A673 (cell line): Measurements from ENCODE around the gene UCP3. TPM values are rescaled to one million over a fixed set of nuclear protein-coding genes. Genes with fewer than 3 reads are reported as not detected.

Experiments used
- BruUV-seq: library from RNA; stranded (reverse); fragments of 400-500 nt; replicated peaks from 2 replicates; lab custom pipeline; 2021; lab: Mats Ljungman, UMichigan
- CTCF ChIA-PET: fragments of 300-600 bp; sonication (Branson Sonifier 250); formaldehyde crosslinking; loops from one replicate; lab custom pipeline; 2022; ENCODE audit warnings: antibody characterized with exemption; lab: Charles Lee
- POLR2A ChIA-PET: fragments of 300-600 bp; sonication (Branson Sonifier 250); formaldehyde crosslinking; loops from one replicate; lab custom pipeline; 2022; ENCODE audit warnings: antibody characterized with exemption; ENCODE audit not compliant: low non-redundant PET; lab: Charles Lee
- DNase-seq: peaks from one replicate; pipeline ENCODE4 v3.0.0-alpha.2; 2015; ENCODE audit warnings: low spot score
- H3K27ac ChIP-seq: fragments of 200-600 bp; sonication (generic); 2 replicates; pipeline ENCODE4 v1.5.1; 2016; ENCODE audit warnings: mixed run types, low read depth, mild to moderate bottlenecking, mixed read lengths, antibody characterized with exemption, low read length; ENCODE audit not compliant: poor library complexity, severe bottlenecking
- H3K27me3 ChIP-seq: fragments of 200-600 bp; sonication (generic); replicated peaks from 2 replicates; pipeline ENCODE4 v1.6.1; 2017; ENCODE audit warnings: mixed run types, low read depth, mild to moderate bottlenecking, mixed read lengths, antibody characterized with exemption, low read length; ENCODE audit not compliant: insufficient read depth, poor library complexity
- H3K36me3 ChIP-seq: fragments of 200-600 bp; sonication (generic); 2 replicates; pipeline ENCODE4 v1.6.1; 2016; ENCODE audit warnings: mixed run types, mild to moderate bottlenecking, mixed read lengths, antibody characterized with exemption, low read length; ENCODE audit not compliant: insufficient read depth, poor library complexity, severe bottlenecking
- H3K4me1 ChIP-seq: fragments of 200-600 bp; sonication (generic); 2 replicates; pipeline ENCODE4 v1.6.1; 2017; ENCODE audit warnings: mixed run types, mild to moderate bottlenecking, mixed read lengths, antibody characterized with exemption, low read length; ENCODE audit not compliant: insufficient read depth, poor library complexity, severe bottlenecking
- H3K4me3 ChIP-seq: fragments of 200-600 bp; sonication (generic); 2 replicates; pipeline ENCODE4 v1.5.1; 2016; ENCODE audit warnings: low read depth, mixed run types, mild to moderate bottlenecking, mixed read lengths, low read length; ENCODE audit not compliant: poor library complexity, severe bottlenecking
- H3K9me3 ChIP-seq: fragments of 200-600 bp; sonication (generic); 2 replicates; pipeline ENCODE4 v1.6.1; 2016; ENCODE audit warnings: mixed run types, low read depth, mild to moderate bottlenecking, mixed read lengths, antibody characterized with exemption, low read length; ENCODE audit not compliant: poor library complexity, severe bottlenecking
- EZH2 ChIP-seq: fragments of 200-600 bp; sonication (generic); IDR thresholded peaks from 2 replicates; pipeline ENCODE4 v1.6.1; 2017; ENCODE audit warnings: borderline replicate concordance, low read depth, mild to moderate bottlenecking, mixed read lengths, antibody characterized with exemption, low read length; ENCODE audit not compliant: poor library complexity, severe bottlenecking
- intact Hi-C: fragments of 100-400 bp; cut with micrococcal nuclease; formaldehyde crosslinking; loops from one replicate; pipeline ENCODE4 v1.10.0; 2022; ENCODE audit not compliant: unreplicated experiment
- total RNA-seq: library from RNA; stranded (reverse); gene quantifications from 2 replicates; pipeline ENCODE4 v1.2.3, GENCODE V29; 2021
- TF ChIP-seq, protein P1 (sequence below): fragments of 300-800, 200-600 bp; sonication (generic); conservative IDR thresholded peaks from 2 replicates; pipeline ENCODE4 v1.5.1; 2017; ENCODE audit warnings: low read depth, mild to moderate bottlenecking, antibody characterized with exemption, low read length, moderate library complexity, mixed read lengths

The UCP3 gene
- total RNA-seq, 1 experiment from 2014 or later = 3.6 TPM

DNA sequence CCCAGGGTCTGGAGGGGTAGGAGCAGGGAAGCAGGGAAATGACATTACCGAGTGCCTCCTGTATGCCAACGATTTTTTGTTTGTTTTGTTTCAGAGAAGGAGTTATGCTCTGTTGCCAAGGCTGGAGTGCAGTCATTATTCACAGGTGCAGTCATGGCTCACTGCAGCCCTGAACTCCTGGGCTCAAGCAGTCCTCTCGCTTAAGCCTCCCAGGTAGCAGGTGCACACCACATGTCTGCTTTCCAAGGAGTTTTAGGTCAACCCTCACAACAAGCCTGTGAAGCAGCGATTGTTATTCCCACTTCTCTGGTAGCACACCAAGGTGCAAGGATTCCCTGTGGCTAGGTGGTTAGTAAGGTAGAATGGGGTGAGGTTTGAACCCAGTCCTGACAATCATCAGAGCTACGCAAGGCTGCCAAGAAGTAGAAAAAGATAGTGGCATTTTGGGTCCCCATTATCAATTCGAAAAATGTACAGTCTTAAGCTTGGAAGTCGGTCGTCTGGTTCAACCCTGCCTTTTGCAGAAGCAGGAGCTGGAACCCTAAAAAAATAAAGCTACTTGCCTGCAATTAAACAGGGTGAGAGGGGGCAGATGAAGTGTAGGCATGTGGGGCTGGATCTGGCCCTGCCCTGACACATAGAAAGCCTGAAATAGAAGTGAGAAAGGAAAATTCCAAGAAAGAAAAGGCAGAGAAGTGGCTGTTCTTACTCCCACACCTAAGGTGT is 9.1 kb downstream of the UCP3 start:
- peaks cover 6% of the 10 kb centered on the region for H3K4me1 ChIP-seq
- BruUV-seq = no TSS peak
- POLR2A ChIA-PET = no interaction called here
- no peaks in the 10 kb centered on the region for H3K36me3 ChIP-seq
- TF ChIP-seq EZH2 = no peak
- TF ChIP-seq, protein P1, sequence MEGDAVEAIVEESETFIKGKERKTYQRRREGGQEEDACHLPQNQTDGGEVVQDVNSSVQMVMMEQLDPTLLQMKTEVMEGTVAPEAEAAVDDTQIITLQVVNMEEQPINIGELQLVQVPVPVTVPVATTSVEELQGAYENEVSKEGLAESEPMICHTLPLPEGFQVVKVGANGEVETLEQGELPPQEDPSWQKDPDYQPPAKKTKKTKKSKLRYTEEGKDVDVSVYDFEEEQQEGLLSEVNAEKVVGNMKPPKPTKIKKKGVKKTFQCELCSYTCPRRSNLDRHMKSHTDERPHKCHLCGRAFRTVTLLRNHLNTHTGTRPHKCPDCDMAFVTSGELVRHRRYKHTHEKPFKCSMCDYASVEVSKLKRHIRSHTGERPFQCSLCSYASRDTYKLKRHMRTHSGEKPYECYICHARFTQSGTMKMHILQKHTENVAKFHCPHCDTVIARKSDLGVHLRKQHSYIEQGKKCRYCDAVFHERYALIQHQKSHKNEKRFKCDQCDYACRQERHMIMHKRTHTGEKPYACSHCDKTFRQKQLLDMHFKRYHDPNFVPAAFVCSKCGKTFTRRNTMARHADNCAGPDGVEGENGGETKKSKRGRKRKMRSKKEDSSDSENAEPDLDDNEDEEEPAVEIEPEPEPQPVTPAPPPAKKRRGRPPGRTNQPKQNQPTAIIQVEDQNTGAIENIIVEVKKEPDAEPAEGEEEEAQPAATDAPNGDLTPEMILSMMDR = no peak
- intact Hi-C loops = no loop called here
- no peak overlapping the region for H3K4me3 ChIP-seq
- H3K27ac ChIP-seq = no peak overlapping the region
- H3K9me3 ChIP-seq = no peaks in the 10 kb centered on the region
- CTCF ChIA-PET = no interaction called here
- DNase-seq = no peak
- no peaks in the 10 kb centered on the region for H3K27me3 ChIP-seq

DNA sequence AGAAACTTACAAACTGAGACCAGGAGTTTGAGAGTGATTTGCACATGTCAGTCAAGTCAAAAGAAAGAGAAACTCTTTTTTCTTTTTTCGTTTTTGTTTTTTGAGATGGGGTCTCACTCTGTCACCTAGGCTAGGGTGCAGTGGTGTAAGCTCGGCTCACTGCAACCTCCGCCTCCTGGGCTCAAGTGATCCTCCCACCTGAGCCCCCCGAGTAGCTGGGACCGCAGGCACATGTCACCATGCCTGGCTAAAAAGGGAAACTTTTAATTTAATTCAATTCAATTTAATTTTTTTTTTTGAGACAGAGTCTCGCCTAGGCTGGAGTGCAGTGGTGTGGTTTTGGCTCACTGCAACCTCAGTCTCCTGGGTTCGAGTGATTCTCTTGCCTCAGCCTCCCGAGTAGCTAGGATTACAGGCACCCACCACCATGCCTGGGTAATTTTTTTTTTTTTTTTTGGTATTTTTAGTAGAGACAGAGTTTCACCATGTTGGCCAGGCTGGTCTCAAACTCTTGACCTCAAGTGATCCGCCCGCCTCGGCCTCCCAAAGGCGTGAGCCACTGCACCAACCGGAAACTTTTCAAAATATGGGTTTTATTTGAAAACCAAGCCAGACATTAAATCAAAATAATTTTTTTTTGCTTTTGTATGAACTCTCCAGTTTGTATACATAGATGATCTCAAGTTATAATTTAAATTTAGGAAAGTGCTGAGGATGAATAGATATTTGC is 9.9 kb downstream of the UCP3 start:
- Histone ChIP-seq H3K27me3 (no peaks in the 10 kb centered on the region), H3K27ac (no peak overlapping the region), H3K4me1 (peaks cover 6% of the 10 kb centered on the region), H3K4me3 (no peak overlapping the region), H3K9me3 (no peaks in the 10 kb centered on the region), H3K36me3 (no peaks in the 10 kb centered on the region)
- TF ChIP-seq, protein P1 = no peak
- TF ChIP-seq EZH2 = no peak
- CTCF ChIA-PET = no interaction called here
- no peak for DNase-seq
- intact Hi-C loops = no loop called here
- POLR2A ChIA-PET = interaction anchor here (0.6 kb wide), 1 partner anchor 31 kb away, joined by 3 read pairs; no protein-coding TSS in a partner anchor
- BruUV-seq = no TSS peak

DNA sequence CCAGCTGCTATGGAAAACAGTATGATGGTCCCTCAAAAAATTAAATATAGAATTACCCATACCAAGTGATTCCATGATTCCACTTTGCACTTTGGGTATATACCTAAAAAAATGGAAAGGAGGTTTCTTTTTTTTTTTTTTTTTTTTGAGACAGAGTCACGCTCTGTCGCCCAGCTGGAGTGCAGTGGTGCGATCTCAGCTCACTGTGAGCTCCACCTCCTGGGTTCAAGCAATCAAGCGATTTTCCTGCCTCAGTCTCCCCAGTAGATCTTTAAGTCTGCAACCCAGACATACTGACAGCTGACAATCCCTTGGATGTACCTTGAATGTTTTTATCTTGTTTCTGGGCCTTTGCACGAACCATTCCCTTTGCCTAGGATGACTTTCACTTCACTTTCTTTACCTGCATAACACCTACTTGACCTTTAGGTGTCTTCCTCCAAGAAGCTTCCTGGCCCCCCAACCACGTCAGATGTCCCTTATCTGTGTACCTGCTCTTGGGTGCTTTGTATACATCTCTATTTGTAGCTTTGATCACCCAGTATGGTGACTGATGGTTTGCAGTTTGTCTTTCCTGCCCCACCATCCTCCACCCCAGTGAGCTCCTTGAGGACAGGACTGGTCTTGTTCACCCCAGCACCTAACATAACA is 11.6 kb downstream of the UCP3 start:
- POLR2A ChIA-PET = no interaction called here

More for the DNA sequence above, 11.6 kb downstream of the UCP3 start:
- DNase-seq = no peak
- TF ChIP-seq, protein P1 = no peak
- TF ChIP-seq EZH2 = no peak
- intact Hi-C loops = no loop called here
- H3K27ac ChIP-seq = no peak overlapping the region
- no peaks in the 10 kb centered on the region for H3K36me3 ChIP-seq
- peaks cover 6% of the 10 kb centered on the region for H3K4me1 ChIP-seq
- H3K4me3 ChIP-seq = no peak overlapping the region
- CTCF ChIA-PET = no interaction called here
- H3K9me3 ChIP-seq = no peaks in the 10 kb centered on the region
- BruUV-seq = no TSS peak
- no peaks in the 10 kb centered on the region for H3K27me3 ChIP-seq
